GM13976 (cell line): ENCODE results near the gene CACNG6.

ENCODE experiments used
- DNase-seq: peaks from one replicate; pipeline ENCODE4 v3.0.0; 2012; ENCODE audit warnings: low spot score
- CTCF ChIP-seq: IDR thresholded peaks from 2 replicates; pipeline ENCODE4 v1.5.1; 2012; ENCODE audit warnings: borderline replicate concordance, mild to moderate bottlenecking; ENCODE audit not compliant: insufficient read depth; ENCODE audit errors: extremely low read depth, missing control alignments, control extremely low read depth
- in situ Hi-C: fragments of 300-500 bp; cut with MboI; formaldehyde crosslinking; loops from one replicate; pipeline ENCODE4 v1.12.0; 2022; ENCODE audit warnings: low sequenced_read_pairs, mixed read lengths, inconsistent platforms; ENCODE audit not compliant: unreplicated experiment

Gene CACNG6

DNA sequence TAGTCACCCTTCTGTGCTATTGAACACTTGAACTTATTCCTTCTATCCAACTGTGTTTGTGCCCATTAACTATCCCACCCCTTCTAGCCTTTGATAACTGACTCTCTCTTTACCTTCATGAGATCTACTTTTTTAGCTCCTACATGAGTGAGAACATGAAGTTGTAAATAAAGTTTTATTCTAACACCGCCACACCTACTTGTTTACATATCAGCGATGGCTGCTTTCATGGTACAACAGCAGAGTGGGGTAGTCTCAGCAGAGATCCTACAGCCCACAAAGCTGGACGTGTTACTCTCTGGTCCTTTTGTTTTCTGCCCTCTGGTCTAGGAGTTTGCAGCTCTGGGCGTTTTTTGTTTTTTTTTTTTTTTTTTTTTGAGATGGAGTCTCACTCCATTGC, 48.6 kb downstream of the CACNG6 start:
- TF ChIP-seq CTCF = no peak
- in situ Hi-C loops = no loop called here
- no peak for DNase-seq

DNA sequence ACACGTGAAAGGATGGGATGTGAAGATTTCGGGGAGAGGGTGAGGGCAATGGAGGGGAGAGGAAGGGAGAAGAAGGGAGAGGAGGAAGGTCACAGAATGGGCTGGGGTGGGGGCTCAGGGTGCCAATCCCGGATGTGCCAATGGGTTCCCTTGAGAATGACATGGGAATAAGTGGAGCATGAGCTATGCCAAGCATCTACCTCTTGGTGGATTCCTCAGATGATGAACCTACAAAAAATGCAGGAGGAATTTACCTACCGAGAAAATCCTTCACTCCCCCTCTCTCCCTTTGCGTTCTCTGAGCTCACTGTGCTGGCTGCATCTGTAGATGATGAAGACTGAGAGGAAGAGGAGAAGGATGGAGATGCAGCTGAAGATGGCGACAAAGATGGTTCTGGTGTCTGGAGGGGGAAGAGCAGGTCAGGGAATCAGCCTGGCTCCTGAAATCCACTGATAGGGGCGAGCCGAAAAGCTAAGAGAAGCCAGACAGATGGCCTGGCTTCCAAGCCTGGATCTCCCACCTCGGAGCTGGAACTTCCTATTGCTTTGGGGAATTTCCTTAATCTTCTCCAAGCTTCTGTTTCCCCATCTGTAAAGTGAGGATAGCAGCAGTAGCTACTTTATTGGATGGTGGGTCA, 50.7 kb downstream of the CACNG6 start:
- TF ChIP-seq CTCF = no peak
- in situ Hi-C loops = no loop called here
- DNase-seq = no peak

GRCh38 chr19:54042989-54043388, 51.6 kb downstream of the CACNG6 start:
- in situ Hi-C loops = no loop called here
- no peak for TF ChIP-seq CTCF
- no peak for DNase-seq

- no peak for TF ChIP-seq CTCF
- in situ Hi-C loops = no loop called here
- DNase-seq = no peak
These were observed 54.3 kb downstream of the CACNG6 start for GRCh38 chr19:54045771-54046170.

GRCh38 chr19:54047616-54048015, 56.2 kb downstream of the CACNG6 start:
- in situ Hi-C loops = no loop called here
- no peak for DNase-seq
- TF ChIP-seq CTCF = no peak
